ENCODE measurements around the gene MINDY4B. TPM values are rescaled to one million over a fixed set of nuclear protein-coding genes. Genes with fewer than 3 reads are reported as not detected.

The MINDY4B gene
- total RNA-seq, 4 donors from 2014 or later, result not detected

- ATAC-seq (ENCODE audit: low FRiP score) (no peak), DNase-seq (ENCODE audit: low spot score) (no peak)
- no peak for TF ChIP-seq CTCF (IDR thresholded peaks at IDR 0.05)
These were observed 55.0 kb downstream of the MINDY4B start for GRCh38 chr3:150850191-150850590.

GRCh38 chr3:150848864-150849263 is 56.4 kb downstream of the MINDY4B start:
- ATAC-seq (ENCODE audit: low FRiP score) (no peak), DNase-seq (ENCODE audit: low spot score) (no peak)
- TF ChIP-seq CTCF (IDR thresholded peaks at IDR 0.05), result no peak

GRCh38 chr3:150847433-150847832 is 57.8 kb downstream of the MINDY4B start:
- no peak for TF ChIP-seq CTCF (IDR thresholded peaks at IDR 0.05)
- no peak for ATAC-seq (ENCODE audit: low FRiP score)
- no peak for DNase-seq (ENCODE audit: low spot score)

- DNase-seq (ENCODE audit: low spot score) (no peak), ATAC-seq (ENCODE audit: low FRiP score) (no peak)
- TF ChIP-seq CTCF (IDR thresholded peaks at IDR 0.05), result no peak
These were observed 60.8 kb downstream of the MINDY4B start for GRCh38 chr3:150844484-150844883.

GRCh38 chr3:150843241-150843640 is 62.0 kb downstream of the MINDY4B start:
- no peak for TF ChIP-seq CTCF (IDR thresholded peaks at IDR 0.05)
- ATAC-seq (ENCODE audit: low FRiP score) (no peak), DNase-seq (ENCODE audit: low spot score) (no peak)

GRCh38 chr3:150840802-150841515 is 64.3 kb downstream of the MINDY4B start:
- no peak for DNase-seq (ENCODE audit: low spot score)
- ATAC-seq (ENCODE audit: low FRiP score), result no peak
- TF ChIP-seq CTCF (IDR thresholded peaks at IDR 0.05), result no peak

- ATAC-seq (ENCODE audit: low FRiP score) (no peak), DNase-seq (ENCODE audit: low spot score) (no peak)
- no peak for TF ChIP-seq CTCF (IDR thresholded peaks at IDR 0.05)
These were observed 74.5 kb downstream of the MINDY4B start for GRCh38 chr3:150830745-150831144.
